Mesenteric fat pad (tissue), 1 donor: ENCODE data around the gene HNRNPL. TPM values are rescaled to one million over a fixed set of nuclear protein-coding genes. Genes with fewer than 3 reads are reported as not detected.

Experiments
- DNase-seq: peaks from one replicate; pipeline ENCODE4 v3.0.0-alpha.2; 2020; ENCODE audit warnings: low spot score
- total RNA-seq: library from RNA; stranded (reverse); fragmentation: NEBNext Ultra II Directional; extraction: Animal tissue kit (Norgen Biotek cat#: 25700); gene quantifications from one replicate; pipeline ENCODE4 v1.2.1, GENCODE V29; 2021
- donor health status: DM: yes; HTN: yes; CAD: no.

Gene HNRNPL
- total RNA-seq, 1 donor from 2014 or later: 231 TPM

GRCh38 chr19:38845374-38846024, 4.3 kb downstream of the HNRNPL start:
- no peak for DNase-seq

DNA sequence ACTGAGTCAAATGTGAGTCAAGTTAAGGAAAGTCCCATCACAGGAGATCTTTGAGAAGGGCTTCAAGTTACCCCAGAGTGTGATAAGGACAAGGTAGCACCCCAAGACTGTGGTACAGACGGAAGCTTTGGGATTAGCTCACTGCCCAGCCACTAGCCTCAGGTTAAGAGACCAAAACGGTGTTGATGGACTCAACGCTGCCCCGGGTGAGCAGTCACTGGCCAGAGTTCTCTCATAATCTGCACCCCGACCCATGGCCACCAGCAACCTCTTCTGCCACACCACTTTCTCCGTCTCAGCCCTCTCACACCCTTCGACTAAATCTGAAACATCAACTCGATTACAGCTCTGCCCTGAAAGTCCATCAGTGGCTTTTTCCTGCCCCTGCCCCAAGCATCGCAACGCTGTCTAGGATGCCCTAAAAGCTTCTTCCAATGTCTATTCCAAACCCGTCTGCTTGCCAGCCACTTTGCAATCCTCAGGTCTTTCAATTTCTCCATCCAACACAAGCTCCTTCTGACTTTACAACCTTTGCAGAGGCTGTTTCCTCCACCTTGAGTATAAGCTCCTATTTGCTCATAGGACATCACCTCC, 5.6 kb downstream of the HNRNPL start:
- no peak for DNase-seq

DNA sequence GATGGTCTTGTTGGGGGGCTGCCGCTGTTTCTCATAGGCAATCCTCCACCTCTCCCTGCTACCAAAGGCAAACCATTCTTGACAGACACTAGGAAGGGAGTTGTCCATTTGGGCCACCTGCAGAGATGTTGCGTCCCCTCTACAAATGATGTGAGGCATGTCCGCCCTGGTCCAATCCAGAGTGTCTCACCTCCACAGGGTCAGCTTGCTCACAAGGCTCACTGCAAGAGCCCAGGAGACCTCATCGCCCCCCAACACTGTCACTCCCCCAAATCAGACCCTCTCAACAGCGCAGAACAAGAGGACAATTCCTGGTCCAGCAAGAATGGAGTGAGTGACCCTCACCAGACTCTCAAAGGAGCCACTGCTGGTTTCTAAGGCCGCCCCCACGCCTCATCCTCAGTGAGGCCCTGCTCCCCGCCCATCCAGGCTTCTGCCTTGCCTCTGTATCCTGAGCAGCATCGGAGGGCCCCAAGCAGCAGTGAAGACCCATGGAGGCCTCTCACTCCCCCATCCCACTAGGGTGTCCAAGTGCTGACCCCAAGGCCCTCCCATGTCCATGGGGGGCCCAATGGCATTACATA, 6.5 kb downstream of the HNRNPL start:
- DNase-seq: no peak

DNA sequence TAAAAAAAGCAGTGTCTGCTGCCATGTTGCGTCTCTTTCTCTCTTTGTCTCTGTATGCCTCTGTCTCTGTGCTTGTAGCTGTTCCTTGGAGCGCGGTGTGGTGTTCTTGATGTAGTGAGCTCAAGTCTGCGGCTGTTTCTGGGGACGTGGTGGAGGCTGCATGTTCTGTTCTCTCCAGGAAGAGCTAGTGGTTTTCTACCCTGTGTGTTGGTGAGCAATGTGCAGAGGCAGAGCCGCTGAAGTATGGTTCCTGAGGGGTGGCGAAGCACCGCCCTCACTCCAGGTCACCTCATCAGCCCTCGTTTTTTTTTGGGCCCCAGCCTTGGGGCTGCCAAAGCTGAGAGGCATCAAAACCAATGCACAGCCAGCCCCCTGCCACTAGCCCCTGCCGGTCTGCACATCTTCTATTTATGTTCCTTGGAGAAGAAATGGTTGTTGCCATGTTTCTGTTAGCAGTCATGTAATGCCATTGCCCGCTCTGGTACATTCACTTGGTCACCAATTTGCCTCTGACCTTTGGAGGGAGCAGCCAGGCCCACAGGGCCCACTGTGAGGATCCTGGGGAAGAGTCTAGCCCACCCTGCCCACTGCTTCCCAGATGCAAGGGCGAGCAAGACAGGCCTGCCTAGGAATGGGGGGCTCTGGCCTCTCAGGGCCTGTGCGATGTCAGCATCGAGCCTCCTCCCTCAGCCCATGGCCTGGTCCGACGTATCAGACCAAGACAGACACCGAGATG, 7.2 kb downstream of the HNRNPL start:
- no peak for DNase-seq

DNA sequence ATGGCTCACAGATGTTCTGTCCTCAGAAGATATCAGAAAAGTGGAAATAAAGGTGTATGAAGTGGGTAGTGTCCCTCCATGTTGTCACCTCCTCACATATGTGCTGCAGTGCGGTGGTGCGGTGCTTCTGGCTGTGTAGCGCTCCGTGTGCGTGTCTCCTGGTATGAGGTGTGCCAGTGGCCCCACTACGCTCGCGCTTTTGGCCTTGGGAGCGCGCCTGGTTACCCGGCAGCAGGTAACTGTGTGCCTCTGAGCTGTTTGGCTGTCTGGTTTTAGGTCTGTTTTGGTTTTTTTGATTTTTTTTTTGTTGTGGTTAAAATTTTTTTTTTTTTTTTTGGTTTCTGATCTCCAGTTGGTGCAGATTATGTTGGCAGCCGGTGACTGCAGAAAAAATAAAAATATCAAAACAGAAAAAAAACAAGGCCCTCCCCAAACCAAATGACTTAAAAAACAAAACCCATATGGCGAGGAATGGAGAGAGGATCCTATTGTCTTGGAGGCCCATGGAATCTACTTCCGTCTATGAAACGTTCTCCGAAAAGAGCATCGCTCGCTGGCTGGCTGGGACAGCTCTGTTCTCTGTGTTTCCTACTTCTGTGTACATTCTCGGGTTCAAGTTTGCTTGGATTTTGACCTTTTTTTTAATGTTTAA, 7.9 kb downstream of the HNRNPL start:
- no peak for DNase-seq

- no peak for DNase-seq
Measured at GRCh38 chr19:38841180-38841766, 8.5 kb downstream of the HNRNPL start.

- DNase-seq: no peak
Measured at GRCh38 chr19:38840583-38840968, 9.2 kb downstream of the HNRNPL start.

DNA sequence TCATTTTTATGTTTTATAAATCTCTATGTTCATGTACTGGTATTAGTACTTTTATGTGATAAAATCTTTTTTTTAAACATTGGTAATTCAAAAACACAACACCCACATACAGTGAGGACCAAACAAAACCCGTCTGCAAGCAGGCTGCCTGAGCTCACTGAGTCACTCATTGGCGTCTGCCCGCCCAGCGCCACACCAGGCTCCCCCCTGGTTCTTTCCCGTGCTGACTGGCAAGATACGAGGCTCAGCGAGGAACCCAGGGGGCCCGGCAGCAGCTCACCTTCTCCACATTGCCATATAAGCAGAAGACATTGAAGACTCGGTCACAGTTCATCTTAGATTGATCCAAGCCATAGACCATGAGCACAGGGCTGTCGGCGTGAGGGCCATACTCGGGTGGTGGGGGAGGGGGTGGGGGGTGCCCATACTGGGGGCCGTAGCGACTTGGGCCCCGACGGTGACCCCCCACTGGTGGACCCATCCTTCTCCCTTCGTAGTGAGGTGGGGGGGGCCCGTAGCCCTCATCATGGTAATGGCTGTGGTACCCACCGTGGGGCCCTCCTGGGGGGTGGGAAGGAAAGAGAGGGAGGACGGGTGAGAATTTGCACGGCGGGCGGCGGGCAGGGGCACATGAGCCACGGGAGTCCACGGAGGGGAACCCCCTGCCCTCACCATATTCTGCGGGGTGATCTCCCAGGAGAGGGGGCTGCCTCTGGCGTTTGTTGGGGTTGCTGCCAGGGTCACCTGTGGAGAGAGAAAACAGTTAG, 9.8 kb downstream of the HNRNPL start:
- no peak for DNase-seq

DNA sequence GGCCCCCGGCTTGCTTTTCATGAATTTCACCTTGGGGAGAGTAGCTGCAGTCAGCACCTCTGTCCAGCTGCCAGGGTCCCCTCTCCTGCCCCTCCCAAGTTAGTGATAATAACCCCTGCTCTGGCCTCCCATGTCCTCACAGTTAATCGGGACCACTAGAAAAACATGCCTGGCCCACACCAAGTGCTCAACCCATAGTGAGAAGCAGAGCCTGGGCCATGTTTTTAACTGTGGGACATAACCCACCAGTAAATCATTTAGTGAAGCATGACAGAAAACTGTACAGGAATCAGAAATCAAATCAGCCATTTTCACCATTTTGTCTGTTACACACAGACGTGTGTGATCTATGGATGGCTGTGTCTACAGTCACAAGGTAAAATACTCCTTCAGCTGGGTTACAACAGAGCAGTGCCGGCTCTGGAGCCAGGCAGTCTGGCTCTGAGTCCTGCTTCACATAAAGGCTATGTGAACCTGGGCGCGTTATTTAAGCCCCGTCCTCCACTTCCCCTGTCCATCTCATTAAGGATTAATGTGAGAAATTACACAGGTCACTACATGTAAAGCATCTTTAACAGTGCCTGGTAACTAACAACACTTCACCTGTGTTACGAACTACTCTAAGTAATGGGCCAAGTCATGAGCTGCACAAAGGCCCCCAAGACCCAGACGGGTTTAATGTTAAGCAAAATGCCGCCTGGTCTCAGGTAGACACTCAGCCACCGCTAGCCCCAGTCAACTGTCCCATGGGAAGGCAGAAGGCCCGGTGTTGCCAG, 10.6 kb downstream of the HNRNPL start:
- no peak for DNase-seq

GRCh38 chr19:38838208-38838985, 11.4 kb downstream of the HNRNPL start:
- no peak for DNase-seq

GRCh38 chr19:38837656-38838121, 12.1 kb downstream of the HNRNPL start:
- no peak for DNase-seq

- DNase-seq: no peak
Measured at GRCh38 chr19:38836983-38837626, 12.7 kb downstream of the HNRNPL start.

DNA sequence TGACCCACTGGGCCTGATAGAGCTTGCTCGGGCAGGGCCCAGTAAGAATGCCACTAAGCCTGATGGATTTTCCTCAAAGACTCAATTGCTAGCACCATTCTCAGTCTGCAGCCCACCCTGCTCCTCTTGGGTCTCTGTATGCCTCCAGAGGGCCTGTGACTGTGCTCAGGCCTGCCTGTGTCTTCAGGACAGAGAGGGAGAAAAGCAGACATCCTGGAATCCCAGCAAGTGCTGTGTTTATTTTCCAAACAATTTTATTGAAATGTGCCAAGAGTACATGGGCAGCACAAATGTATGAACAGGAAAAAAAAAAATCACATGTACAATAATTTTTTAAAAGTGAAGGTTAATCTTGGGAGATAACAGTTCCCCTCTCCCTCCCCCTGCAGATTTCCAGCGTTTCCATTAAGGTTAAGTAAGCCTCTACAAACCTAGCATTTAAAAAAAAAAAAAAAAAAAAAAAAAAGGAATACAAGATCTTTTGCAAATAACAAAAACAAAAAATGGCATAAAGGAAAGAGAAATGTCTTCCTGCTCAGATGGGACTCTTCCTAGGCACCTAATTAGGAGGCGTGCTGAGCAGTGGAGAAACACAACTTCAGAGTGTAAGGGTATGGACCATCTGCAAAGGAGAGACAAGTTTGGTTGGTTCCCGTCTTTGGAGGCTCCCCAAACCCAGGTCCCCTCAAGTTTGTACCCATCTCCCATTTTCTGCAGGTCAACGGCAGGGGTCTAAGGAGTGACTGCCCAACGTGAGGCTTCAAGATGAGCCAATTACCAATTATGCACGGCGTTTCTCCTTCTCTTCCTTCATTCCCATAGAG, 13.4 kb downstream of the HNRNPL start:
- no peak for DNase-seq

GRCh38 chr19:38834590-38834989, 15.2 kb downstream of the HNRNPL start:
- no peak for DNase-seq

- no peak for DNase-seq
Measured at GRCh38 chr19:38834104-38834490, 15.7 kb downstream of the HNRNPL start.

DNA sequence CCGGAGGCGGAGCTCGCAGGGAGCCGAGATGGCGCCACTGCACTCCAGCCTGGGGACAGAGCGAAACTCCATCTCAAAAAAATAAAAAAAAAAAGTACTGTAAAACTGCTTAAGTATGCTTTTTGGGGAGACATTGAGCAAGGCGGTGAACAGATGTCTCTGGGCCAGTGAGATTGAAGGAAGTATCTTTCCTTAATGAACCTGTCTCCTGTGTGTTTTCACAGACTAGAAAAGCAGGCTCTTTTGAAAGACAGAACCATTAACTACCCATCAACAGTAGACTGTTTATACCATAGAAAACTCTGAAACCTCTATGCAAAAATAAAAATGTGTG, 16.7 kb downstream of the HNRNPL start:
- no peak for DNase-seq

- no peak for DNase-seq
Measured at GRCh38 chr19:38831142-38831605, 18.6 kb downstream of the HNRNPL start.
